GM12891 (cell line): ENCODE measurements around the gene SPNS2.

ENCODE experiments used
- PAX5 ChIP-seq: IDR thresholded peaks from 2 replicates; pipeline ENCODE4 v1.6.1; 2011; ENCODE audit warnings: low read length, moderate library complexity, mild to moderate bottlenecking; ENCODE audit not compliant: insufficient read depth, severe bottlenecking
- POLR2A ChIP-seq: IDR thresholded peaks from 2 replicates; pipeline ENCODE4 v1.6.1; 2011; ENCODE audit warnings: low read depth, low read length, control low read depth
- POLR2AphosphoS5 ChIP-seq: IDR thresholded peaks from 2 replicates; pipeline ENCODE4 v1.6.1; 2011; ENCODE audit warnings: low read depth, low read length, control low read depth
- TAF1 ChIP-seq: IDR thresholded peaks from 2 replicates; pipeline ENCODE4 v1.6.1; 2011; ENCODE audit warnings: low read depth, low read length, control low read depth

DNA sequence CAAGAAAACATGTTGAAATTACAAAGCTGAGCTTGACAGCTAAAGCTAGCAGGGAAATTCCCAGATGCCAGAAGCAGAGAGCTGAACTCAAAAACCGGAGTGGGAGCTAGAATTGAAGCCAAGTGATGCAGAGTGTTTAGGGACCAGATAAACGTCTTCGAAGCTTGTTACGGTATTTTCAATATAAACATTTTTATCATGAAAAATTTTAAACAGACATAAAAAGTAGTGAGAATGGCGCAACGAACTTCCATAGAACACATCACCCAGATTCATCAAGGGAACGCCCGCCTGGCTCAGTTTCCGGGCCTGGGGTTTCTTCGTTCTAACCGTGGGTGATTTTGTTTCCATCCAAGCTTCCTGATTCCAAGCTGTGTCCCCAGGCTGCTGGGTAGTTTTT, 18.1 kb downstream of the SPNS2 start:
- no peak for TF ChIP-seq POLR2A
- no peak for TF ChIP-seq TAF1
- no peak for TF ChIP-seq POLR2AphosphoS5
- TF ChIP-seq PAX5 = no peak
